GM21737 (cell line): ENCODE data around the gene GPM6B.

ENCODE experiments used
- ATAC-seq: cut with Tn5 transposase; IDR thresholded peaks from one replicate; pipeline ENCODE4 v1.9.1; 2021; ENCODE audit warnings: mild to moderate bottlenecking, moderate library complexity; ENCODE audit not compliant: unreplicated experiment

The GPM6B gene

DNA sequence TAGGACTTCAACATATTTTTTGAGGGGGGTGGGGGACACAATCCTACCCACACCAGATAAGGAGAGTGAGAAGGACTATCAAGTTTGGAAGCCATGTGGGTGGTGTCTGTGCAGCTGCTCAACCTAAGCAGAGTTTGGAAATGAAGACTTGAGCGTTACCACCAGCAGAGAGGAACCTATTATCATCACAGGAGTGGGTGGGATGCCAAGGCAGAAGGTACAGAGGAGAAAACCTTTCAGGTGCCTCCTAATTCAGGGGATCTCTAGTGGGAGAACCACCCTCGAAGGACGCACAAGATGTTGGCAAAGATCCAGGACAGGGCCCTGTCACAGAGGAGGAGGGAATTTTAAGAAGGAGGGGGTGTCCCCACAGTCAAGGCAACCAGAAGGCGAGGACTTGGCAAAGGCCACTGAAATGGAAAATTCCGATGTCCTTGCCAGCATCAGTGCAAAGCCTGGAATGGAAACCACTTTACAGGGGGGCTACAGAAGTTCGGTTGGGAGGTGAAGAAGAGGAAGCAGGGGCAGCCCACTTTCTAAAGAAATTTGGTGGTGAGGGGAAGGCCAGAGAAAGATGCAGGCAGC is 8.4 kb upstream of the GPM6B start:
- ATAC-seq = no peak

GRCh38 chrX:13824746-13825145 is 7.9 kb upstream of the GPM6B start:
- no peak for ATAC-seq

DNA sequence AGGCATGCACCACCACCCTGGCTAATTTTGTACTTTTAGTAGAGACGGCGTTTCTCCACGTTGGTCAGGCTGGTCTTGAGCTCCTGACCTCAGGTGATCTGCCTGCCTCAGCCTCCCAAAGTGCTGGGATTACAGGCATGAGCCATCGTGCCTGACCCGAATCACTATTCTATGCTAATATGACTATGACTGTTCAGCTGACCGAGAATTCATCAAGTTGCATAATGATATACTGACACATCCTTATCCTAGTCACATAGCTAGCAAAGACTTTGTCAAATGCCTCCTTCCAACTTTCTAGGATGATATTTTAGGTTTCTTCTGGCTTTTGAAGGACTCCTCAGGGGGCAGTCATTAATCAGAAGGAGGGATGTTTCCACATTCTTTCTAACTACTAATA is 4.8 kb upstream of the GPM6B start:
- no peak for ATAC-seq

GRCh38 chrX:13816176-13816575 is 717 bp downstream of the GPM6B start:
- no peak for ATAC-seq

GRCh38 chrX:13815664-13816063 is 1.2 kb downstream of the GPM6B start:
- ATAC-seq = no peak

DNA sequence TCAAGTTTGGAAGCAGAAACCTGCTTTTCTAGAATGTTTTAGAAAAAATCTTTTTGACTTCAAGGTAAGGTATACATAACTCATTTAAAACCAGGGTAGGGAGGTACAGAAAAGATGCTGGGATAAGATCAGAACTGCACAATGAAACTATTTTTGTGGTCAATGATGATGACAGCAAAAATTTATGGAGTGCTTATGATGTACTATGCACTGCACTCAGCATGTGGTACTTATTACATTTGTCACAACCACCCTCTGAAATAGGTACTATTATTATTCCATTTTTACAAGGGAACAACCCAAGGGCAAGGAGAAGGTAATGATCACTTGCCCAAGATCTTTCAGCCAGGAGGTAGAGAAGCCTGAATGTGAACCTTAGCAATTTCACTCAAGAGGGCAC is 8.0 kb downstream of the GPM6B start:
- no peak for ATAC-seq

DNA sequence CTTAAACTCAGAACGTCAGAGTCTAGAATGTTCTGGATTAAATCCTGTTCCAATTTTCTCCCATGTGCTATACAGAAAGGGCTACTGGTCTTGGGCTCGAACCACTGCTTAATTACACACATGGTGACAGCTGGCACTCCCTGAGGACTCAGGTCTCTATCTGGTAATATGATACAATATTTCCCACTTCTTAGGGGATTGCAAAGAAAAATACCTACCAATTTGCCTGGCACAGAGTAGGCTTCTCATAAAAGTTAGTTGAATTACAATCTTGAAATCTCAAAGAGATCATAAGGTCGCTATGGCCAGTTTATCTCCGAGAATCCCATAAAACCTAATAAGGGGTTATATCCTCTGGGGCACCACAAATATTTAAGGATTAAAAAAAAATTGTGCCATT is 8.6 kb downstream of the GPM6B start:
- ATAC-seq = no peak

GRCh38 chrX:13805241-13805640 is 11.7 kb downstream of the GPM6B start:
- ATAC-seq = no peak

DNA sequence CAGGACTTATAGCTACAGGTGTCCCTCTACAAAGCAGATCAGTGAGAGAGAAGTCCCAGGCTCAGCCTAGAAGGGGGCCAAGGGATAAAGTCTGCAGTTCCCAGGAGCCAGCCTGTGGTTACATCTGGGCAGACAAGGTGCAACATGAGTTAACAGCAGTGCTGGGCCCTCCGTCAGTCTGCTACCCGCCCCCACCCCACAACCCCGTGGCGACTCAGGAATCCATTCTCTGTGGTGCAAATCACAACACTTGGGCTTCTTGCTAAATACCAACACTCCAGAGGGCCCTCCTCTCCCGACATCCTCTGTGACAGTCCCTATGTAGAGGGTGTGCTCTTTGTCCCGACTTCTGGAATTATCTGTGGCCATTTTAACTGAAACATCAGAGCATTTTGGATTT is 13.8 kb downstream of the GPM6B start:
- no peak for ATAC-seq

- no peak for ATAC-seq
These were observed 18.7 kb downstream of the GPM6B start for GRCh38 chrX:13798184-13798583.

DNA sequence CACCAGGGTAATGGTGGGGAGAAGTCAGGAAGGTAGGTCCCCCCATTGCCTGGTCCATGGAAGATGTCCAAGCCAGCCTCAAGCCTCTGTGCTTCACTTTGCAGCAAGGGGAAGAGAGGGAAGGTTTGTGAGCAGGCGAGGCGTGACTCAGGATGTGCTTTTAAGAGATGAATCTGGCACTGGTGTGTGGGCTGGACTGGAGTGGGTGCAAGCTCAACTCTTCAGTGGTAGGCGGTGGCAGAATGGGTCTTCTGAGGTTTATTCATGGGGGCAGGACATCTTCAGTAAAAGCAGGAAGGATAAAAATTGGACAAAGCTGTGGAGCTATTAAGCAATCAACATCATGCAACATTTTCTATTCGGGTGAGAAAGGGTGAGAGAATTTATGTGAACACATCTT is 19.4 kb downstream of the GPM6B start:
- no peak for ATAC-seq

- ATAC-seq = no peak
These were observed 22.5 kb downstream of the GPM6B start for GRCh38 chrX:13794417-13794816.

DNA sequence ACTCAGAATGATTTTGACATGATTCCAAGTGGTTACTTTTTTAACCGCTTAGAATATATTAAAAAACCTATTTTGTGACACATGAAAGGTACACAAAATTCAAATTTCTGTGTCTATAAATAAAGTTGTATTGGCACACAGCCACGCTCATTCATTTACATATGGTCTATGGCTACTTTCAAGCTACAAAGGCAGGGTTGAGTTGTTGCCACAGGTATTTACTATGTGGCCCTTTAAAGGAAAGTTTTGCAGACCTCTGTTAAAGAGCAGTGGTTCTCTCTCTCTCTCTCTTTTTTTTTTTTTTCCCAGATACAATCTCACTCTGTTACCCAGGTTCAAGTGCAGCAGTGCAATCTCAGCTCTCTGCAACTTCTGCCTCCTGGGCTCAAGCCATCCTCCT is 23.0 kb downstream of the GPM6B start:
- ATAC-seq = no peak

GRCh38 chrX:13791559-13791958 is 25.3 kb downstream of the GPM6B start:
- no peak for ATAC-seq

DNA sequence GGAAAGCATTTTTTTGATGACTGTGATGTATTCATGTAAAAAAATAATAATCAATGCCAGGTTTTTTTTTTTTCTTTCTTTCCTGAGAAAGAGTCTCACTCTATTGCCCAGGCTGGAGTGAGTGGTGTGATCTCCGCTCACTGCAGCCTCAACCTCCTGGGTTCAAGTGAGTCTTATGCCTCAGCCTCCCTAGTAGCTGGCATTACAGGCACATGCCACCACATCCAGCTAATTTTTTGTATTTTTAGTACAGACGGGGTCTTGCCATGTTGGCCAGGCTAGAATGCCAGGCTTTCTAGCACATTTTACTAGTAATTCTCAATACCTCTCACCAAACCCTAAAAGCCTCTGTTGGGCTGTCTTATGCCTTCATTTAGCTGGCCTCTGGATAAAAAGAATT is 25.7 kb downstream of the GPM6B start:
- no peak for ATAC-seq

- no peak for ATAC-seq
These were observed 26.4 kb downstream of the GPM6B start for GRCh38 chrX:13790206-13791131.

DNA sequence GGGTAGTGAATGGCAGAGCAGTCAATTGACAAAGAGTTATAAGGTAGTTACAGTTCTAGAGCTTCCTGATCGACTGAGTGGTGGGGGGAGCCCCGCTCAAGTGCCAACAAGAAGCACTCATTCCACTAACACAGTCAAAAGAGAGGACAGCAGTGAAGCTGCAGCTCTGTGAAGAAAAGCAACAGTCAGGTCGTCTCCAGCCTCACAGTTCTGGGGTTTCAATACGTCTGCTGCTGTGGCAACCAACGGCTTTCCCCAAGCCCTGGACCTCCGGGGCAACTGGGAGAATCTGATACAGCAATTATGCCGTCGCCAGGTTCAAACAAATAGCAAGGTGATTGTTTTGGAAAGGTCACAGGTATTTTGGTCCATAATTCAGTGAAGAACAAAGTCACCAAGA is 30.8 kb downstream of the GPM6B start:
- ATAC-seq = no peak

DNA sequence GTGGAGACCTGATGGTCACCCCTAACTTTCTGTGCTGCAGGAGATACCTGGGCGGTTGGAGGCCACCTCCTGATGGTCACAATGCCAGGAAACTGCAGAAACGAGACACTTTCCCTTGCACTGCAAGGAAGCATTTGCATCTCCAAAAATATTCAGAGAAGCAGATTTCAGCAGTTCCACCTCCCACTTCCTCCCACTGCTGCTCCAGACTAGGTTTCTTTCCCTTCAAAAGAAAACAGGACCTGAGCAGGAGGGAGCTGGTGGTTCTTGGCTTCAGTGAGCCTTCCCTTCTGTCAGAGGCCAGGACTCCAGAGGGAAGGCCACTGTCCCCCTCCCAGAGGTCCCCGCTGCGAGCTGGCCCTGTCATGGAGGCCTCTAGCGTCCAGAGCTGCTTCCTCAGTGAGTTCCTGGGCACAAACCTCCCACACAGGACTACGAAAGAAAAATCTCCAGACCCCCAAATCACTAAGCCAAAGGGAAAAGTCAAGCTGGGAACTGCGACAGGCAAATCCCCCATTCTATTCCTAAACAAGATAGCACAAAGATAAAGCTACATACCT is 35.9 kb downstream of the GPM6B start:
- no peak for ATAC-seq

- ATAC-seq = no peak
These were observed 38.0 kb downstream of the GPM6B start for GRCh38 chrX:13778916-13779315.

DNA sequence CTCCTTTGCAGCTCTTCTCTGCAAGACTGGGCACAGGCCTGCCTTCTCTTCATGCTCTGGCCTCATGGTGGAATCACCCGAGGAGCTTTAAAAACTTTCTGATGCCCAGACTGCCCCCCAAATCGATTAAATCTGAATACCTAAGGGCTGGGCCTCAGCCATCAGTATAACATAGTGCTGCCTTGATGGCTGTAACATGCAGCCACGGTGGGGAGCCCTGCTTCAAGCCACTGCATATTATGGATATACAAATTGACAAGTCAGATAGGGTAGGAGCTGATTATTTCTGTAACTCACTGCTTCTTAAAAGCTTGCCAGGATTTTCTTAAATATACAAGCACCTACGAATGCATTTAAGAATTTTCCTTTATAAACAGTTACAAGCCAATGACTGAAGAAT is 40.5 kb downstream of the GPM6B start:
- no peak for ATAC-seq

GRCh38 chrX:13775837-13776236 is 41.1 kb downstream of the GPM6B start:
- ATAC-seq = no peak

DNA sequence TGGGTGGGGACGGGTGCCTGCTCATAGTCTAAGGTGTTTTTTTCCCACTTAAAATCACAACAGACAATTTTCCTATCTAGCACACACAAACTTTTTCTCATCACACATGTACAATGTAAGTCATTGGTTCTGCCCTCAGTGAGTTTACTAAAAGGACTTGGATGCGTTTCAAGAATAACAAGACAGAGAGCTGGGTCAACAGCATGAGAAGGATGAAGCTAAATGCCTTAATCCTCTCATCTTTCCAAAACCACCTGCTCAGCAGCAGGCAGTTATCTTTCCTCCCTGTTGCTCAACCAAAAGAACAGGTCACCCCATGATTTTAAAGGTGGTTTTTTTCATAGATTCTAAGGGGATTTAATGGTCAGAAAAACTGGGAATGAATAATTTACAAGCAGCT is 42.2 kb downstream of the GPM6B start:
- no peak for ATAC-seq
